ENCODE measurements around the gene ENOSF1. TPM values are rescaled to one million over a fixed set of nuclear protein-coding genes. Genes with fewer than 3 reads are reported as not detected.

ENOSF1 gene
- polyA plus RNA-seq, 12 donors: 14.8 to 68.3 (median 26.1) TPM; not detected in 1

DNA sequence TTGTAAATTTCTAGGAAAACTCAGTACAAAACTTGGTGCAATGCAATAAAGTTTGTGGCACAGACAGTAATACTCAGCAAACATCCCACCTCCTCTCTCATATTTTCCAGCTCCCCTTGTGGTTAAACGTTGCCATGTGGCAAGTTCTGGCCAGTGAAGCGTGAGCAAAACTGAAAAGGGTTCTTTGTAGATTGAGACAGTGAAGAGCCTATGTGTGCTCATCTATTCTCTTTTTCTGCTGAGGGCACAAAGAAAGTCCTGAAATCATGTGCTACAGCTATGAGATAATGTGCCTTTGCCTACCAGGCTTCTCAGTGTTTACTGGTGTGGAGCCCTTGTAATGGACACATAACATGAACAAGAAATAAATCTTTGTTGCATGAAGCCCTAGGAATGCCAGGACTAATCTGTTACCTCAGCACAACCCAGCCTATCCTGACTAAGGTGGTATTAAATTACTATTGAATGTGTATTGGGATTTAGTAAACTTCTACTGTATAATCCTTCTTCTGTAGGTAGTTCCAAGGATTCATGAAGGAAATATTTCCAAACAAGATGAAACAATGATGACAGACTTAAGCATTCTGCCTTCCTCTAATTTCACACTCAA lies 67.9 kb downstream of the ENOSF1 start:
- DNase-seq: no peak

GRCh38 chr18:641224-641623 lies 71.2 kb downstream of the ENOSF1 start:
- DNase-seq: no peak

DNA sequence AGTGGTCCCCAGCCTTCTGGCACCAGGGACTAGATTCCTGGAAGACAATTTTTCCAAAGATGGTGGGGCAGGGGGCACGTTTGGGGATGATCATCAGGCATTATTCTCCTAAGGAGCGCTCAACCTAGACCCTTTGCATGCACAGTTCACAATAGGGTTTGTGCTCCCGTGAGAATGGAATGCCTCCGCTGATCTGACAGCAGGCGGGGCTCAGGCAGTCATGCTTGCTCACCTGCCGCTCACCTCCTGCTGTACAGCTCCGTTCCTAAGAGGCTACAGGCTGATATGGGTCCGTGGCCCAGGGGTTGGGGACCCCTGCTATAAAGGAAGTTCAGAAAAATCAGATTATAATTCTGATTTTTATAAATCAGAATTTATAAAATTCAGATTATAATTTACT lies 77.3 kb downstream of the ENOSF1 start:
- no peak for DNase-seq

DNA sequence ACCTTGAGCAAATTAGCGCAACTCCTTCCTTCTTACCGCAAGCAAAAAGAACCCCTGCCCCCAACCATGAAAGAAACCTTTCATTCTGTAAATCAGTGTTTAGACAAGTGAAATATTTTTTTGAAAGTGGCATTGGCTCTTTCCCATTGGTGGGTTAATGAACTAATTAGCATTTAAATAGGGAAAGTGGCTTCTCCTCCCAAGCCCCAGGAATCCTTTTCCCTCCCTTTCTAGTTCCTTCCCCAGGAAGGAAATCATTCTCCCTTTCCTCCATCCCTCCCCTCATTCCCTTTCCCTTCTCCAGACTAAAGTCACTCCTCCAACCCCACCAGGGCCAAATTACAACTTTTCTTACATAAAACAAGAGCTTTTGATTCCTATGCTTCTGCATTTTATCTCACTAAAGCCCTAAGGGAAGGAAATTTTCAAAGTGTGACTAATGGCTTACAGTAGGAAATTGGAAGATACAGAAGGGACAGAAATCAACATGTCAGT lies 77.8 kb downstream of the ENOSF1 start:
- no peak for DNase-seq

DNA sequence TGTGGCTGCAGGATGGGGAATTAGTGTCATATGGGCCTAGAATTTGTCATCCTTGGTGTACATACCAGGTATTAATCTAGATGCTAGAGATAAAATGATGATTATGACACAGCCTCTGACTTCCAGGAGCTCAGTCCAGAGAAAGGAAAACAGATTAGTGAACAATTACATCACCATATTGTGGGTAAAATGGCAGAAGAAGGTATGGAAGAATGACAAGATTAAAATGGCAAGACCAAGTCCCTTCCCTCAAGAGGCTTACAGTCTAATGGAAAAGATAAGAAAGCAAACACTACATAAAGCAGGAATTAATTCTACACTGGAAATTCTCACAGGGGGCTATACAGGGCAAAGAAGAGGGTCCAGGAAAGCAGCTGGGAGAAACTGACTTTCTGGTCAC lies 80.9 kb downstream of the ENOSF1 start:
- DNase-seq: no peak

GRCh38 chr18:629269-630150 lies 82.9 kb downstream of the ENOSF1 start:
- DNase-seq: no peak

GRCh38 chr18:627231-627630 lies 85.2 kb downstream of the ENOSF1 start:
- no peak for DNase-seq

- DNase-seq: peak; percentile 66
Observed at GRCh38 chr18:623761-624620, 88.4 kb downstream of the ENOSF1 start.

GRCh38 chr18:622289-622688 lies 90.1 kb downstream of the ENOSF1 start:
- no peak for DNase-seq

DNA sequence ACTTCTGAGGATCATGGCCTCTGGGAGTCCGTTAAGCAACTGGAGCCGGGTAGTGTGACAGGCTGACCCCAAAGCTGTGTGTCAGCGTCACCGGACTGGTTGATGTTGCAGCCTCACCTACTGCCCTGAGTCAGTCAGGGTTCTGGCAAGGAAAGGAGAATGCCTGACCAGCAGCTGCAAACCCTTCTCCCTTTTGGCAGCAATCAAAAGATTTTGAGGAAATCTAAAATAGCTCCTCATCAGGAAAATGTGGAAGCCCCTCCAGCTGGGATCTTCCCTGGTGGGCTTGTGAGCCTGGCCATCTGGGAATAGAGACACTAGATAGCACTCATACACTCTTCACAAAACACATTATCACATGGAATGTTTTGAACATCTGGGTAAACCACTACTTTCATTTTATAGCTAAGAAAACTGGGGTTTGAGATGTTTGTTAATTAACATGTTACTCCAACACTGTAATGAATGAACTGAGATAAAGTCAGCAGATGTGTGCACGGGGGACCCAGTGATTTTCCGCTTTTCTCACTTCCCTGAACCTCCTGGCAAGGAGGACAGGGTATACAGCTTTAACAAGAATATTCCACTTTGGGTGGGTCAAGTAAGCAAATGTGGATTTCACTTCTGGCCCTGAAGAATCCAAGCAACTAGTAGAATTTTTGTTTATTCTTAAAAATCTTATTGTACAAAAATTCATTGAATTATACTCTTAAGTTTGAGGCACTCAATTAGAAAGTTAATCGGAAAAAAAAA lies 91.0 kb downstream of the ENOSF1 start:
- no peak for DNase-seq

Other genes with a start within 250 kb of the ENOSF1 start
- 100 to 1,000 TPM in 1 of 12 donors, 10 to 100 TPM in 10, not detected in 1; 32.2 to 101 (median 50.3) TPM for gene COLEC12, start 211.9 kb downstream of the ENOSF1 start, polyA plus RNA-seq (ENCODE audit: insufficient read length in 12 of 12)
- gene CETN1, start 132.2 kb downstream of the ENOSF1 start, polyA plus RNA-seq (ENCODE audit: insufficient read length in 12 of 12): not detected
- gene CLUL1, start 115.6 kb downstream of the ENOSF1 start, polyA plus RNA-seq (ENCODE audit: insufficient read length in 12 of 12): 1 to 10 TPM in 2 of 12 donors, under 1 TPM in 8, not detected in 2; 0.34 to 2.3 (median 0.84) TPM
- 100 to 1,000 TPM in 2 of 12 donors, 10 to 100 TPM in 10; 41.3 to 594 (median 61.2) TPM for gene TYMS, start 55.0 kb downstream of the ENOSF1 start, polyA plus RNA-seq (ENCODE audit: insufficient read length in 12 of 12)
- gene YES1, start 99.6 kb upstream of the ENOSF1 start, polyA plus RNA-seq (ENCODE audit: insufficient read length in 12 of 12): 10 to 100 TPM in 11 of 12 donors, not detected in 1; 42.7 to 67.3 (median 62.1) TPM
- 1 to 10 TPM in 1 of 12 donors, under 1 TPM in 9, not detected in 2; 0.22 to 1.1 (median 0.78) TPM for gene ADCYAP1, start 192.2 kb upstream of the ENOSF1 start, polyA plus RNA-seq (ENCODE audit: insufficient read length in 12 of 12)

Measured in muscle of arm (tissue), 12 donors.